WTC11 (cell line): Measurements from ENCODE around the gene TSEN15.

Experiments
- MYBL2 ChIP-seq: sonication (generic); formaldehyde crosslinking; IDR thresholded peaks from 2 replicates; pipeline ENCODE4 v1.8.1; 2023; ENCODE audit warnings: mild to moderate bottlenecking, moderate library complexity, missing genetic modification reagents
- NR1H2 ChIP-seq: sonication (generic); formaldehyde crosslinking; IDR thresholded peaks from 2 replicates; pipeline ENCODE4 v1.9.0; 2021; ENCODE audit warnings: mild to moderate bottlenecking, moderate library complexity, missing genetic modification reagents
- PRDM15 ChIP-seq: sonication (generic); formaldehyde crosslinking; IDR thresholded peaks from 2 replicates; pipeline ENCODE4 v1.8.0; 2022; ENCODE audit warnings: missing genetic modification reagents
- SP1 ChIP-seq: sonication (generic); formaldehyde crosslinking; conservative IDR thresholded peaks from 2 replicates; pipeline ENCODE4 v1.8.1; 2022; ENCODE audit warnings: missing genetic modification reagents

- TF ChIP-seq PRDM15 (no peak), NR1H2 (CRISPR knock-in tag) (no peak), MYBL2 (CRISPR knock-in tag) (no peak), SP1 (CRISPR knock-in tag) (no peak)
Observed at GRCh38 chr1:184032306-184032929, 19.1 kb upstream of the TSEN15 start.
